NB4 (cell line): Measurements from ENCODE around the gene PBX3.

ENCODE experiments used
- CTCF ChIP-seq: IDR thresholded peaks from one replicate; pipeline ENCODE4 v1.5.1; 2012; ENCODE audit warnings: low read depth, low read length
- POLR2A ChIP-seq: IDR thresholded peaks from 2 replicates; pipeline ENCODE4 v1.6.1; 2011; ENCODE audit warnings: mild to moderate bottlenecking; ENCODE audit not compliant: insufficient read length; ENCODE audit errors: extremely low read depth

- no peak for TF ChIP-seq CTCF
- no peak for TF ChIP-seq POLR2A
Measured at GRCh38 chr9:125956102-125956501, 208.9 kb downstream of the PBX3 start.
